Neural cell (in vitro differentiated cells): ENCODE measurements around the gene CNTNAP2. TPM values are rescaled to one million over a fixed set of nuclear protein-coding genes. Genes with fewer than 3 reads are reported as not detected.

ENCODE experiments used
- H2AFZ ChIP-seq: fragments of 200-600, 300-800 bp; sonication (generic), shearing (Covaris generic); 2 replicates; pipeline ENCODE4 v1.6.0; 2014; ENCODE audit warnings: low read depth, mild to moderate bottlenecking, antibody characterized with exemption, low read length, moderate library complexity
- H3F3A ChIP-seq: fragments of 200-600 bp; shearing (Covaris generic); 2 replicates; pipeline ENCODE4 v1.6.1; 2016; ENCODE audit warnings: mild to moderate bottlenecking, moderate library complexity, mixed read lengths, antibody characterized with exemption, low read length; ENCODE audit not compliant: insufficient read depth, poor library complexity, severe bottlenecking
- H3K27ac ChIP-seq: fragments of 200-600, 300-800 bp; sonication (generic), shearing (Covaris generic); 2 replicates; pipeline ENCODE4 v1.5.1; 2014; ENCODE audit warnings: mild to moderate bottlenecking, low read length, moderate library complexity
- H3K27me3 ChIP-seq: fragments of 300-800, 200-600 bp; sonication (generic), shearing (Covaris generic); 2 replicates; pipeline ENCODE4 v1.6.0; 2014; ENCODE audit warnings: mild to moderate bottlenecking, low read depth, low read length, moderate library complexity; ENCODE audit not compliant: insufficient read depth
- H3K36me3 ChIP-seq: fragments of 300-800, 200-600 bp; sonication (generic), shearing (Covaris generic); 2 replicates; pipeline ENCODE4 v1.5.1; 2014; ENCODE audit warnings: mild to moderate bottlenecking, antibody characterized with exemption, low read length, moderate library complexity; ENCODE audit not compliant: insufficient read depth
- H3K4me2 ChIP-seq: fragments of 300-800, 200-600 bp; sonication (generic), shearing (Covaris generic); 2 replicates; pipeline ENCODE4 v1.6.0; 2014; ENCODE audit warnings: mild to moderate bottlenecking, low read length
- H3K4me3 ChIP-seq: fragments of 300-800, 200-600 bp; sonication (generic), shearing (Covaris generic); 2 replicates; pipeline ENCODE4 v1.5.1; 2014; ENCODE audit warnings: mild to moderate bottlenecking, low read length, moderate library complexity
- H3K79me2 ChIP-seq: fragments of 200-600 bp; shearing (Covaris generic); replicated peaks from 2 replicates; pipeline ENCODE4 v1.6.0; 2014; ENCODE audit warnings: mild to moderate bottlenecking, low read length, moderate library complexity; ENCODE audit not compliant: insufficient read depth
- H3K9ac ChIP-seq: fragments of 300-800, 200-600 bp; sonication (generic), shearing (Covaris generic); 2 replicates; pipeline ENCODE4 v1.6.1; 2016; ENCODE audit warnings: mild to moderate bottlenecking, low read length, mixed read lengths
- H3K9me2 ChIP-seq: fragments of 200-600 bp; shearing (Covaris generic); 2 replicates; pipeline ENCODE4 v1.6.1; 2016; ENCODE audit warnings: mild to moderate bottlenecking, low read length, mixed read lengths; ENCODE audit not compliant: insufficient read depth
- H3K9me3 ChIP-seq: fragments of 200-600, 300-800 bp; sonication (generic), shearing (Covaris generic); 2 replicates; pipeline ENCODE4 v1.6.1; 2016; ENCODE audit warnings: mild to moderate bottlenecking, mixed run types, low read length, moderate library complexity, mixed read lengths
- H4K20me1 ChIP-seq: fragments of 200-600 bp; shearing (Covaris generic); 2 replicates; pipeline ENCODE4 v1.6.1; 2016; ENCODE audit warnings: mild to moderate bottlenecking, mixed run types; ENCODE audit not compliant: insufficient read depth
- CTCF ChIP-seq: fragments of 450-650 bp; IDR thresholded peaks from 2 replicates; pipeline ENCODE4 v1.5.1; 2014; ENCODE audit warnings: antibody characterized with exemption, mild to moderate bottlenecking, moderate library complexity; ENCODE audit not compliant: poor library complexity, severe bottlenecking
- EP300 ChIP-seq: fragments of 450-650 bp; conservative IDR thresholded peaks from 2 replicates; pipeline ENCODE4 v1.6.1; 2014; ENCODE audit warnings: antibody characterized with exemption, mild to moderate bottlenecking, moderate library complexity; ENCODE audit not compliant: poor library complexity, severe bottlenecking
- EZH2 ChIP-seq: fragments of 200-600, 300-800 bp; shearing (Covaris generic), sonication (generic); IDR thresholded peaks from 2 replicates; pipeline ENCODE4 v1.6.1; 2014; ENCODE audit warnings: antibody characterized with exemption, low read length, borderline replicate concordance, mild to moderate bottlenecking; ENCODE audit not compliant: insufficient read depth, poor library complexity, severe bottlenecking
- MXI1 ChIP-seq: fragments of 450-650 bp; conservative IDR thresholded peaks from 2 replicates; pipeline ENCODE4 v1.6.1; 2014; ENCODE audit warnings: antibody characterized with exemption, mild to moderate bottlenecking; ENCODE audit not compliant: poor library complexity, severe bottlenecking
- RAD21 ChIP-seq: fragments of 450-650 bp; conservative IDR thresholded peaks from 2 replicates; pipeline ENCODE4 v1.6.1; 2014; ENCODE audit warnings: antibody characterized with exemption, mild to moderate bottlenecking, moderate library complexity
- REST ChIP-seq: IDR thresholded peaks from 2 replicates; pipeline ENCODE4 v1.6.1; 2012; ENCODE audit warnings: borderline replicate concordance
- SMC3 ChIP-seq: fragments of 450-650 bp; conservative IDR thresholded peaks from 2 replicates; pipeline ENCODE4 v1.6.1; 2014; ENCODE audit warnings: antibody characterized with exemption, mild to moderate bottlenecking, moderate library complexity; ENCODE audit not compliant: poor library complexity
- TAF1 ChIP-seq: IDR thresholded peaks from 2 replicates; pipeline ENCODE4 v1.6.1; 2012; ENCODE audit warnings: low read depth
- polyA plus RNA-seq: library from polyadenylated mRNA; depleted of rRNA; stranded (reverse); fragments of >200 nt; gene quantifications from 2 replicates; pipeline ENCODE4 v1.2.3, GENCODE V29; 2014

The CNTNAP2 gene
- polyA plus RNA-seq, 1 donor from 2014 or later, result 276 TPM

- TF ChIP-seq CTCF, result no peak
- Histone ChIP-seq H4K20me1 (no peaks in the 10 kb centered on the region), H2AFZ (no peak overlapping the region), H3K9me2 (no peaks in the 10 kb centered on the region), H3K9ac (no peak overlapping the region), H3K4me2 (no peak overlapping the region), H3F3A (no peaks in the 10 kb centered on the region), H3K36me3 (no peaks in the 10 kb centered on the region), H3K27me3 (no peaks in the 10 kb centered on the region), H3K9me3 (no peaks in the 10 kb centered on the region), H3K79me2 (no peaks in the 10 kb centered on the region), H3K27ac (no peak overlapping the region), H3K4me3 (no peak overlapping the region)
These were observed 1900.5 kb downstream of the CNTNAP2 start for GRCh38 chr7:148017126-148017525.

GRCh38 chr7:148020679-148021078 is 1904.1 kb downstream of the CNTNAP2 start:
- Histone ChIP-seq H2AFZ (no peak overlapping the region), H3F3A (no peaks in the 10 kb centered on the region), H3K36me3 (no peaks in the 10 kb centered on the region), H3K9ac (no peak overlapping the region), H4K20me1 (no peaks in the 10 kb centered on the region), H3K27ac (no peak overlapping the region), H3K9me3 (no peaks in the 10 kb centered on the region), H3K4me3 (no peak overlapping the region), H3K4me2 (no peak overlapping the region), H3K27me3 (no peaks in the 10 kb centered on the region), H3K79me2 (no peaks in the 10 kb centered on the region), H3K9me2 (no peaks in the 10 kb centered on the region)
- no peak for TF ChIP-seq RAD21
- no peak for TF ChIP-seq EP300
- TF ChIP-seq TAF1, result no peak
- TF ChIP-seq REST, result no peak
- TF ChIP-seq CTCF, result no peak
- no peak for TF ChIP-seq SMC3
- no peak for TF ChIP-seq MXI1
- TF ChIP-seq EZH2, result no peak
